ENCODE measurements around the gene FGF11.

Gene FGF11

GRCh38 chr17:7408863-7409262 is 30.4 kb upstream of the FGF11 start:
- no peak for DNase-seq

DNA sequence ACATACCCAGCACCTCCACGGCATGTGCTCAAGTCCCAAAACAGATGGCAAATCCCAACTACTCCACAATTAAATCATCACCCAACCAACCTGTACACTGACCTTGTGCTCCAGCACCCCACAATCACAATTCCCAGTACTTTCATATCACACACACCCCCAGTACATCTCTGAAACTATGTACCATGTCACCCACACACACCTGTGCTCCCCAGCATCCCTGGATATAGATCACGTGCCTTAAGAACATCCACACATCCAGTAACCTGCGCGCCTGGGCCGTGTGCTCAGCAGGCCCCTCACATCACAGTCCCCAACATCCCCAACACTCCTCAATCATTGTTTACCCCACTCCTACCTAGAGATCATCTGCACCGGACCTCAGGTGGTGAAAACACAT is 29.6 kb upstream of the FGF11 start:
- no peak for DNase-seq

DNA sequence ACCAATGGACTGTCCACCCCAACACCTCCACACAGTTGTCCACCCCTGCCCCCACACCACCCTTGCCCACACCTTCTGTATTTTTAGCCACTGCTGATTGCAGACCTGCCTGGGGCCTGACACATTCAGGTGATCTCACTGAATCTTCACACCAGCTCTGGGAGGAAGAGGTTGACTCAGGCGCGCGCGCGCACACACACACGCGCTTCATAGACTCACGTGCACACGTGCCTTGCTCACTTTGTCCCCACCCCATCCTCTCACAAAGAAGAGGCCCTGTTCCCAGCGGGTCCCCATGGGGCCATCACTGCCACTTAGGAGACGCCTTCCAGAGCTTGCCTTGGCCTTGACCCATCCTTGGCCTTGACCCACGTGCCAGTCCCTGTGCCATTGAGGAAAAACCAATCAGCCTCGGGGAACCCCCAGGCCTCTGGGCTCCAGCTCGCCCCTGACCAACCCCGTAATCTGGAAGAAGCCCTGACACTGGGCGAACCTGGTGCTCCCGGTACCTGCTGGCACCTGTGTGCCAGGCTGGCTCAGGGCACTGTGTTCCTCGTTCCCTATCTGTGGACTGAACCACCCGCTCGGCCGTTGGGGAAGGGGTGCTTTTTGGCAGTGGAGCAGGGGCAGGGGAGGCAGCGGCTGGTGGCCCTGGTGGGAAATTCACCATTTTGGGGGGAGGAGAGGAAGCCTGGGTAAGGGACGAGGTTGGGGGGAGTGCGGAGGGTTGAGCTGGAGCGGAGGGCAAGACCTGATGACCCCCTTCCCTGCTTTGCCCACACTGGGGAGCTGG is 28.5 kb upstream of the FGF11 start:
- DNase-seq: no peak

DNA sequence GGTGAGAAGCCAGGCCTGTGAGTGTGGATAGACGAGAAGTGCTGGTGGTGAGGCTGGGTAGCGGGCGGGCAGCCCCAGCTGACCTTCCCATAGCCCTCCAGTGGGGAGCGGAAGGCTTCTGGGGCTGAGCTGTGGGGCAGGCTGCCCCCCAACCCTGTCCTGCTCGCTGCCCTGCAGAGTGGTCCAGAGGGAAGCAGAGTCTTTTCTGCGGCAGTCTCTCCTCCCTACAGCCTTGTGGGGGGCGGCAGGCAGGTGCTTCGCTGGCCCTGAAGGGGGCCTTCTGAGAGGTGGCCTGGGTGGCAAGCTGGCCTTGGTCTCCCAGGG is 27.9 kb upstream of the FGF11 start:
- no peak for DNase-seq

- DNase-seq: no peak
Observed at GRCh38 chr17:7413346-7413985, 25.8 kb upstream of the FGF11 start.

- DNase-seq: no peak
Observed at GRCh38 chr17:7414837-7415236, 24.5 kb upstream of the FGF11 start.

DNA sequence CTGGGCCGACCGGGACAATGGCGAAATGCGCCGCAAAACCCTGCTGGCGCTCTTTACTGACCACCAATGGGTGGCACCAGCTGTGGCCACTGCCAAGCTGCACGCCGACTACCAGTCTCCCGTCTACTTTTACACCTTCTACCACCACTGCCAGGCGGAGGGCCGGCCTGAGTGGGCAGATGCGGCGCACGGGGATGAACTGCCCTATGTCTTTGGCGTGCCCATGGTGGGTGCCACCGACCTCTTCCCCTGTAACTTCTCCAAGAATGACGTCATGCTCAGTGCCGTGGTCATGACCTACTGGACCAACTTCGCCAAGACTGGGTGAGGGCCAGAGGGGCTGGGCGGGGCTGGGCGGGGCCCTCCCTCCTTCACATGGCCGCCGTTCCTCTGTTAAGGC is 23.5 kb upstream of the FGF11 start:
- no peak for DNase-seq

DNA sequence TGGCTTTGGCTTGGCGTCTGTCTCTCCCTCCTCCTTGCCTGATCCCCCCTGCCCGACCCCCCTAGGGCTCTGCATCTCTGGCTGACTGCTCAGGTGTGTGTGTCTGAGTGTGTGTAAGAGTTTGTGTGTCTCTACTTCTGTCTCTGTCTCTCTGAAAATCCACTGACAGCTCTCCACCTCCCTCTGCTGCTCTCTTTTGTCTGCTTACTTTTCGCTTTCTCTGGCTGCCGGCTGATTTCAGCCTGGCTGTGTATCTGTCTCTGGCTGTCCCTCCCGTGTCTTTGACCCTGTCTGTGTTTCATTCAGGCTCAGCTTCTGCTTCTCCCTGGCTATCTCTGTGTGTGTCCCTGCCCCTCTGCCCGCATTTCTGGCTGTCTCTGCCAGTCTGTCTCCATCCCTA is 23.0 kb upstream of the FGF11 start:
- DNase-seq: no peak

DNA sequence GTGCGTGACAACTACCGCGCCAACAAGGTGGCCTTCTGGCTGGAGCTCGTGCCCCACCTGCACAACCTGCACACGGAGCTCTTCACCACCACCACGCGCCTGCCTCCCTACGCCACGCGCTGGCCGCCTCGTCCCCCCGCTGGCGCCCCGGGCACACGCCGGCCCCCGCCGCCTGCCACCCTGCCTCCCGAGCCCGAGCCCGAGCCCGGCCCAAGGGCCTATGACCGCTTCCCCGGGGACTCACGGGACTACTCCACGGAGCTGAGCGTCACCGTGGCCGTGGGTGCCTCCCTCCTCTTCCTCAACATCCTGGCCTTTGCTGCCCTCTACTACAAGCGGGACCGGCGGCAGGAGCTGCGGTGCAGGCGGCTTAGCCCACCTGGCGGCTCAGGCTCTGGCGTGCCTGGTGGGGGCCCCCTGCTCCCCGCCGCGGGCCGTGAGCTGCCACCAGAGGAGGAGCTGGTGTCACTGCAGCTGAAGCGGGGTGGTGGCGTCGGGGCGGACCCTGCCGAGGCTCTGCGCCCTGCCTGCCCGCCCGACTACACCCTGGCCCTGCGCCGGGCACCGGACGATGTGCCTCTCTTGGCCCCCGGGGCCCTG is 22.2 kb upstream of the FGF11 start:
- no peak for DNase-seq

DNA sequence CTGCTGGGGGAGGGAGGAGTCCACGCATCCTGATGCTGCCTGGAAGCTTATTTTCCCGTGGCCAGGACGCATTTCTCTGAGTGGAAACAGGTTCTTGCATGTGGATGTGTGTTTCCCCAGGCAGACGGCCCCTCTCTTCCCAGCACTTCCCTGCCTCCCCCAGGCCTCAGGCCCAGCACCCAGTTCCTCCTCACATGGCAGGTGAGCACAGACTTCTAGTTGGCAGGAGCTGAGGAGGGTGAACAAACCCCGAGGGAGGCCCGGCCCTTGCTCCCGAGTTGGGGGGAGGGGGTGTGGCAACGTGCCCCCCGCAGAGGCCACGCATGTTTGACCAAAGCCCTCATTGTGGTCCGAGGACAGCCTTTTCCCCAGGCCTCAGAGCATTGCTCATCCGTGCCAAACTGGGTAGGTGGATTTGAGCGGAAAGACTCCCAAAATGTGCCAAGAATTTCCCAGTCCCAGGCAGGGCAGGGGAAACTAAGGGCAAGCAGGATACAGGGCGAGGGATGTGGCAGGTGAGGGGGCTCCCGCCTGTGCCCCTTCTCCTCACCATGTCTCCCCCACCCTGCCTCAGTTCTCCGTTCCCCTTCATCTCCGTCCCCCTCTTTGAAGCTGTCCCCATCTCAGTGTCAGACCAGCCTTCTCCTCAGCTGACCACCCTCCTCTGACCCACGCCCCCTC is 20.7 kb upstream of the FGF11 start:
- DNase-seq: no peak

DNA sequence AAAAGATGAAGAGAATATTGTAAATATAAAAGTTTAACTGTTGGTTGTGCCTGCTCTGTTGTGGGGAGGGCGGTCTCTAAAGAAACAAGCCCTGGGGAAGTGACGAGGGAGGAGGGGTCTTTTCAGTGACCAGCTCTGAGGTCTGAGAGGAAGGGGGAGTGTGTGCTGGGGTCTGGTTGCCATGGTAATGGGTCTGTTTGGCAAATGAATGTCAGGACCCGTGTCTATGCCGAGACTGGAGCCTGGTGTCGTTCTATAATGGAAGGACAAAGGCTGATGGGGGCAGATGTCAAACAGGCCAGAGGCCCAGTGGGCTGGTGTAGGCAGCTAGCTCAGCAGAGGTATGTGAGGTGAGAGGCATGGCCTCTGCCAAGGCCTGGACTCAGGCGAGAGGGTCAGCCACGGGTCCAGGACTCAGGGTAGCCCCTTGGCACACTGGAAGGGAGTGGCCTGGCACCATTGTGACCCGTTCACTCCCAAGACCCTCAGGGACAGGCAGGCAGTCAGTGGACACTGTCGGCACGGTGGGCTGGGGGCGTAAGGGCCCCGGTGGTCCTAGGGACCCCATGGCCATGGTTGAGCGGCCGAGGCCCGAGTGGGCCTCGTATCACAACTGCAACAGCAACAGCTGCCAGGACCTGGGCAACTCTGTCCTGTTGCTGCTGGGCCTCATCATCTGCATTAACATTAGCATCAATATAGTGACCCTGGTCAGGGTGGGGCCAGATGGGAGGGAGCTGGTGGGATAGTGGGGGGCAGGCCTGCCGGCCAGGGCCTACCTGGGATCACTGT is 19.3 kb upstream of the FGF11 start, which contains the start of gene SPEM1:
Gene SPEM1, plus strand, starts transcription at position 506 of the 792 bp plus-strand sequence. Its CDS starts 61 bp downstream, at position 567.
- DNase-seq: no peak

DNA sequence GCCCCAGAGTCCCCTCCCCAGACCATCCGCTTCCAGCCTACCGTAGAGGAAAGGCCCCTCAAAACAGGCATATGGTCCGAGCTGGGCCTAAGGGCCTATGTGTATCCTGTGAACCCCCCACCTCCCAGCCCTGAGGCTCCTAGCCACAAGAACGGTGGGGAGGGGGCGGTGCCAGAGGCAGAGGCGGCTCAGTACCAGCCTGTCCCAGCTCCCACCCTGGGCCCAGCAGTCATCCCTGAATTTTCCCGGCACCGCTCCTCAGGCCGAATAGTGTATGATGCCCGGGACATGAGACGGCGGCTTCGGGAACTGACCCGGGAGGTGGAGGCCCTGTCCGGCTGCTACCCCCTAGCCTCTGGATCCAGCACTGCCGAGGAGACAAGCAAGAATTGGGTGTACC is 18.1 kb upstream of the FGF11 start:
- DNase-seq: no peak

DNA sequence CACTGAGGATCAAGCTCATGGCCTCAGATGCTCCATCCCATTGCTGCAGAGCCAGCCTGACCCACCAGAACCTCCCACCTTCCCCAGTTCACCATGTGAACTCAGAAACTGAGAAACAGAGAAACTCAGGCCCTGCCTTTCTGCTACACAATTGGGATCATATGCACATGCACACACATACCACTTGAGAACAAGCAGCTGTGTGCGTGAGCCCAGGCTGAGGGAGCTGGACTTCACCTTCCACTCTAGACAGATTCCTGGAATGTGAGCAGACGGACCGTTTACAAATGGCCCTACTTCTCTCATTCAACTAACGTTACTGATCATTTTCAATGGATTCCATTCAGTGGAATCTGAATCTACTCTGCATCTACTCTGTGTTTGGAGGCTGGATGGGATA is 15.6 kb upstream of the FGF11 start:
- DNase-seq: peak; percentile 5

GRCh38 chr17:7425316-7425715 is 14.0 kb upstream of the FGF11 start, which contains the start of gene SPEM2:
Gene SPEM2, plus strand, starts transcription at chr17:7425616. Its CDS starts 73 bp downstream, at chr17:7425689.
- DNase-seq: no peak

DNA sequence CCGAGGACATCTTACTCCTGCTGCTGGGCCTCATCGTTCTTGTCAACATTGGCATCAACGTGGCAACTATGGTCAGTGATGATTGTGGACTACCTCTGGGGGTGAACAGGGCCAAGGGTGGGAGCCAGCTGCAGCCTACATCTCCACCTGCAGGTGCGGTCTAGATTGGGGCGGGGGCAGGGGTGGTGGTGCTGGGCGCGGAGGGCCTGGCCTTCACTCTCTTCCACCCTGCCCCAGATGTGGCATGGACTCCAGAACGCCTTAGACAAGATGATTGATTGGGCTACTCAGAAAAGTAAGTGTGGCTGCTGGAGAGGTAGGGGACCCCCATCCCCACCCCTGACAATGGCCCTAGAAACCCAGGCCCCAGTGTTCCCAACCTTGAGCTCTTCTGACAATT is 13.6 kb upstream of the FGF11 start:
- DNase-seq: no peak

GRCh38 chr17:7426203-7426863 is 13.0 kb upstream of the FGF11 start:
- no peak for DNase-seq

- DNase-seq: no peak
Observed at GRCh38 chr17:7426896-7427489, 12.3 kb upstream of the FGF11 start.

GRCh38 chr17:7427549-7427948 is 11.8 kb upstream of the FGF11 start:
- DNase-seq: no peak

GRCh38 chr17:7428557-7428956 is 10.8 kb upstream of the FGF11 start, which contains the start of gene SPEM3:
Gene SPEM3, plus strand, starts transcription at chr17:7428857. Its CDS starts 46 bp downstream, at chr17:7428903.
- DNase-seq: no peak

- no peak for DNase-seq
Observed at GRCh38 chr17:7429722-7430121, 9.6 kb upstream of the FGF11 start.

- no peak for DNase-seq
Observed at GRCh38 chr17:7431231-7431630, 8.1 kb upstream of the FGF11 start.

- no peak for DNase-seq
Observed at GRCh38 chr17:7432296-7432695, 7.0 kb upstream of the FGF11 start.
